HPDE6-E6E7 (cell line): ENCODE data around the gene ARHGAP29.
A peak's percentile ranks its signal among the peaks of the same experiment; 100 is the strongest.

Experiments
- DNase-seq: peaks from one replicate; pipeline ENCODE4 v3.0.0; 2011; ENCODE audit warnings: missing footprints; ENCODE audit errors: extremely low spot score

ARHGAP29 gene

DNA sequence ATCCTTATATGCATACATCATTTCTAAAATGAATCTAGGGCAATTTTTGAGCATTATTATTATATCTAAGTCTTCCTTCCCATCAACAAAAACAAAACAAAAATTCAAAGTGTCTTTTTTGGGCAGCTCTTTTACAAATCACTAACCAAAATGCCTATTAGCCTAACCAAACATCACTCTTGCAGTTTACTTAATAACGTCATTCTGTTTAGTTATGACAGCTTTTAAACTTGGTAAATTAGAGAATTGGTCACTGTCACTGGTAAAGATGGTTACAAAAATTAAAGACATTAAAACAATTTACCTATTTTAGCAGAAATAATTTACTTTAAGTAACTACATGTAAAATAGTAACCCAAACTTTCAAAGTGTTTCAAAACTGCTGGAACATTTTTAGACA is 2.8 kb downstream of the ARHGAP29 start:
- DNase-seq = no peak

DNA sequence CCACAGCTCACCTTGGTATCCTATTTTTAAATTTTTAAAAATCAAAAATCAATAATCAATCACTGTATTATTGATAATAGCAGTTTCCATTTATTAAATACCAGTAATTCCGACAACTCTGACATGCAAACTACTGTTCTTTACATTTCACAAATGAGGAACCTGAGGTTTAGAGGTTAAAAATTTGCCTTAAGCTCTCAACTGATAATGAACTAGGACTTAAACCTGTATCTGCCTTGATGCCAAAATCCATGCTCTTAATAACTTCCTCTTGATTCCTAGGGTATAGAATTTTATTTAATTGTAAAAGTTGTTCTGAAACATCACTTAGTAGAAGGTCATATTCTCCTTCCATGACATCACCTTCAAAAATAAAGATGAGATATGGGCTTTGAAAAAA is 5.6 kb downstream of the ARHGAP29 start:
- DNase-seq = no peak

DNA sequence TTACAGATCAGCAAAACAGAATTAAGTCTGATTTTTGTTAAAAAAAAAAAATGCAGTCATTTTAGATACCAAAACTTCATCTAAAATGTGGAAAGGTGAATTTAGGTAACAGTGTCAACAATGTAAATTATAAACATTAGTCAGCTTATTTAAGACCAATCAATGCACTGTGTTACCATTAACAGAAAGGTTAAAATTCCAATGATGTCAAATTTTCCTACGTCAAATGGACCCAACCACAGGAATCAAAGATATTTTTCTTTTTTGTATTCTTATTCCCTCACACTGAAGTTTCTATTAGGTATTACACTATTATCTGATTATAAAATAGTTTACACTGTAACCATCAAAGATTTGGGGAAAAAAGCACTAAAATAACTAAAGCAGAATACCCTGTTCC is 6.5 kb downstream of the ARHGAP29 start:
- DNase-seq = no peak

DNA sequence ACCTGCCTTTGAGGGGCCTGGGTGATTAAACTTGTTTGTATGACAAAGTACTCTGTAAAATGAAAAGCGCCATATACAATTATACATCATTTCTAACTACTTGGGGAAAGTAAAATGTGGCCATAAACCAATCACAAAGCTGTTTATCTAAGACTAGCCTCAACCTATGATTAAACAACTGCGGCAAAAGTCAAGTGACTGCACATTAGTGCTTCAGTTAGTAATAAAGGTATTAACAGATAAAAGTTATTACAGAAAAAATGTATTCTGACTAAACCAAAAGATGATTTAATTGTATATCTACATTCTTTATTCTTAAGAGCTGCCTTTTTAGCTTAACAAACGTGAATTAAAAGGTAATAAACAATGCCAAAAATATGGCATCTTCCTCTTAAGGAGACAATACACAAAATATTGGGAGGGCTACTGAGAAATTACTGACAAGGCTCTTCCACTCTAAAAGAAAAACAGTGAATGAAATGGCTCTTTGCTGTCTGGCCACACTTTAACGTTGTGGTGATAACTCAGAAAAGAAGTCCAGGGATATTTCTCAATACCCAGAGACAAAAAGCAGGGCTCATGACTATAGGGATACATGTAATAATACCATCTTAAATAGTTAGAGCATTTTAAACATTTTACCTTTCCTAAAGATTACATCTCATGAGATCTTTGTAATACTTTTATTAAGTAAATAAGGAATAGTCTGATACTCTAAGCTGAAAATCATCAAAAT is 8.6 kb downstream of the ARHGAP29 start:
- DNase-seq = no peak

DNA sequence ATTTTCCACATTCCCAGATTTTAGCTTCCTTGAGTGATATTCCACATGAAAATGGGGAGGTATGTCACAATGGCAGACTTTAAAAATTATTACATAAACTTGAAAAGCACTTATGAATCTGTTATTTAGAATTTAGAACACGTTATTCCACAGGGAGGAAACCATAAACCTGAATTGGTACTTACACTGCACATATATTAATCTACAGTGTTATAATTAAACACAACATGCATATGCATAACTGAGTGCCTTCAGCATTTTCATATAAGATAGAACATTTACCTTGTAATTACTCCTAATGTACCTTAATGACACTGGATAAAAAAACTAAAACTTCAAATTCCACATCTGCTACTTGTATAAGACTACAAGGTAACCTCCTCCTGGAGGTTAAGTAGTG is 9.8 kb downstream of the ARHGAP29 start:
- no peak for DNase-seq

- no peak for DNase-seq
Measured at GRCh38 chr1:94225845-94226244, 11.5 kb downstream of the ARHGAP29 start.

GRCh38 chr1:94218332-94218731 is 19.1 kb downstream of the ARHGAP29 start:
- no peak for DNase-seq

GRCh38 chr1:94215955-94216354 is 21.4 kb downstream of the ARHGAP29 start:
- no peak for DNase-seq

DNA sequence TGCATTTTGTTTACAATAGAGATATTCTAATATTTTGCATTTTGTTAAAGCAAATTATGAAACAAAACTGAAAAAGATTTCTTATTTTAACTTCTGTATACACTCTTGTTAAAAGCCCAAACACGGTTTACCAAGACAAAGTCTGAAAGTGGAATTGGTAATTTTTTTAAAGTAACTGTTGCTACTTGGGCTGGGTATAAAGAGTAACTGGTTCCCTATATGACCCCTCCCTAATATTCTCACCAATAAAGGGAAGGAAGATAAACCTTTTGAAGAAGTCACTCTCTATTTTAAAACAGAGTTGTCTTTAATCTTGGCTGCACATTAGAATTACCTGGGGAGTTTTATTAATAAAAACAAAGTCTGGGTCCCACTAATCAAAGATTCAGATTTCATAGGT is 27.4 kb downstream of the ARHGAP29 start:
- DNase-seq = no peak

DNA sequence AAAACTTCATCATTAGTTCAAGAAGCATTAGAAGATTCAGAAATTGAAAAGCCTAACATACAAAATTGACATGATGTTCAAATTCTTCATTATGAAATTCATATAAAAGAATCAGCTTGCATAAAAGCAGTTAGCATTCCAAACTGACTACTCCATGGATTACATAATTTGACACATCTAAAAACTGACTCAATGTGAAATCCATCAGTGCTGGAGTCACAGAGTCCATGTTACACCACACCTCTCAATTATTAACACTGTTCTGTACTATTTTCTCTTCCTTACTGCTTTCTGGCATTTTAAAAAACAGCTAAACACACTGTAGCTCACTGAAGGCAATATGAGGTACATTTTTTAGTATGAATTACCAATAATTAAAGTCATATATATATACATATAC is 28.0 kb downstream of the ARHGAP29 start:
- peak; percentile 13 for DNase-seq

GRCh38 chr1:94207695-94208094 is 29.7 kb downstream of the ARHGAP29 start:
- no peak for DNase-seq

DNA sequence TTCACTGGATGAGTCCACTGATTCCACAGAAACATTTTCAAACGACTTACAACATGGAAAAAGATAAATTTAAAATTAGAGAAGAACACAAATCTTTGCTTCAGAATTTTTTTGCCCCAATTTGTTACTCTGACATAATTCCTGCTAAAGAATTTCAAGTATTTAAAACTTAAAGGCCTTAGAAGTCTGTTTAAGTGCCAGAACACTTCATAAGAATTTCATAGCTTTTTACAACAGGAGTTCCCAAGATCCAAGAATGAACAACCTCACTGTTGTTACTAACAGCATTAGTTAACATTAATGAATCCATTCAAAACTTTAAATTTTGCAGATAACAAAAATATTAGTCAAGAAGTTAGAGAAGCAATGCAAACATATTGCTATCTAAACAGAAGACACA is 31.7 kb downstream of the ARHGAP29 start:
- no peak for DNase-seq

- DNase-seq = no peak
Measured at GRCh38 chr1:94202241-94202640, 35.1 kb downstream of the ARHGAP29 start.

DNA sequence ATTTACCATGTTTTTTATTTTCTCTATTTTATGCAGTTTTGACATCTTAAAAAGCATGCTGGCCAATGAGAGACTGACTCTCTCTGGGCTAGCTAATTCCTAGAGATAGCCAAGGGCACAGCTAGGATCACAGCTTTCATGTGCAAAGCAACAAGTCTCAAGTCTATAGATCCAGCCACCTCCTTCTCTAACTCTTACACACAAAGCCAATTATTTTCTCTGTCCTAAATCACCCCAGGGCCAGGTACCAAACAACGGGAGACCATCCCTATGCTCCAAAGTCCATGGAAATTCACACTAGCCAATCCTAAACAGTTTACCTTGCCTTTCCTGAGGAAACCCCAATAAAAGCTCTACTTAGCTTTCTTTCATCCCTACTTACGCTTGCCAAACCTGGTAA is 38.0 kb downstream of the ARHGAP29 start:
- no peak for DNase-seq

- DNase-seq = no peak
Measured at GRCh38 chr1:94194079-94194865, 43.1 kb downstream of the ARHGAP29 start.

DNA sequence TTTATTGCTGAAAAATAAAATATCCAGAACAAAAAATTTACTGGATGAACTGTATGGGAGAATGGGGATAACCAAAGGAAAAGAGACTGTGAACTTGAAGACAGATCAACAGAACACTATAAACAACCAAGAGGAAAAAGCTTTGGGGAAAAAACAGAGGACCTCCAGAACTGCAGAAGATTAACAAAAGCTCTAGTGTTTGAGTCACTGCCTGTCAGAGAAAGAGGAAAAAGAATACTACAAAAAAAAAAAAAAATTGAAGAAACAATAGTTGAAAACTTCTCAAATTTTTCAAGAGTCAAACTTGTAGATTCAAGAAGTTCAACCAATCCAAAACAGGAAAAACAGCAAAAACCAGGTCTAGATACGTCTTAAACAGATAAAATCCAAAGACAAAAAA is 44.3 kb downstream of the ARHGAP29 start:
- DNase-seq = no peak

DNA sequence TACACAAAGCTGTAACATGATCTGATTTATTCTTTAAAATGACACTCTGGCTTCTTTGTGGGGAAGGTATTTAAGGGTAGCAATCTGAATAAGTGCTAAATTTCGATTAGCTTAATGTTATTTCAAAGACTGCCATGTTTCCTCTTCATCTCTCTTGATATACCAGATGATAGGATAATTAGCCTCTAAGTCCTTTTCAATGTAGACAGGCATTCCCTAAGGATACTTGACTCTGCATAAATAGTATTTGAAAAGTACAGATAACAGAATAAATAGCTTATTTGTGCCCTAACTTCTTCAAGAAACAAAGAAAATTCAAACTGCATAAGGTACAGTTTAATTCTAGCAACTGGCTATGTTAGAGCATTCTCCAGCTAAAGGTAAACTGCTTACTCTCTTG is 46.2 kb downstream of the ARHGAP29 start:
- no peak for DNase-seq

- no peak for DNase-seq
Measured at GRCh38 chr1:94186946-94187345, 50.4 kb downstream of the ARHGAP29 start.

DNA sequence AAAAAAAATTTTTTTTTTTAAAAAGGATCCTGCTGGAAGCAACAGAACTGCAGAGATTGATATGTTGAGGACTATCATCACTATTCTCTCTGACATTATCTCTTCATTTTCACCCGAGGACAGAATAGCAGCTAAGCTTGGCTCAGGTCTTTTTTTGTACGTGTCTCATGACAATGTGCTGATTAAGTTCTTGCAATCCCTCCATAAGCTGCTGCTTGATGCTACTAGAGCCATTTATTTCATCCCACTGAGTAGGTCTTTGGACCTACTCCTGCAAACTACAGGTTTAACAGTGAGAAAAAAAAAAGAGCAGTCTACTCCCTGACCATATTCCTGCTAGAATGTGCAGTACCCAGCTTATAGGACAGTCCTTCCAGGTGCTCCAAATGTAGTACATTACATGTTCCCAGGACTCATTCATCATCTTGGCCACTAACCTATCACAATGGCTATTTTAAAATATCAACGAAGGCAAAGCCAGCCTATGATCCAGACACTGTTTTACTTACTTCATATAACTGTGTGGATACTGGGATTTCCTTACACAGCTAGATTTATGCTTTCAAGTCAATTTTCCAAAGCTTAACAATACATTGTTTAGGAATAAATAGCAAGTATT is 54.1 kb downstream of the ARHGAP29 start:
- DNase-seq = no peak

DNA sequence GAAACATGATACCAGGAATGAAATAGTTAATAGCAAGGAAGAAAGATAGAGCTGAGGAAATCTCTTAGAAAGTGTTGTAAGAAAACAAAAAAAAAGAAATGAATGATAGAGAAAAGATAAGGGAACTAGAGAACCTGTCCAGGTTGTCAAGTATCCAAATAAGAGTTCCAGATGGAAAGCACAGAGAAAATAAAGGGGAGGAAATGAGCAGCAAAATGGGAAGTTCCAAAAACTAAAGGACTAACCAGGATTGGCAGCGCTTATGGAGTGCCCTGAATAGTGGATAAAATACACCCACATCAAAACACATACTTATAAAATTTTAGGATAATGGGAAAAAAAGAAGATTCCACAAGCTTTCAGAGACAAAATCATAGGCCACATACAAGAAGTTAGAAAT is 55.2 kb downstream of the ARHGAP29 start:
- DNase-seq = no peak

DNA sequence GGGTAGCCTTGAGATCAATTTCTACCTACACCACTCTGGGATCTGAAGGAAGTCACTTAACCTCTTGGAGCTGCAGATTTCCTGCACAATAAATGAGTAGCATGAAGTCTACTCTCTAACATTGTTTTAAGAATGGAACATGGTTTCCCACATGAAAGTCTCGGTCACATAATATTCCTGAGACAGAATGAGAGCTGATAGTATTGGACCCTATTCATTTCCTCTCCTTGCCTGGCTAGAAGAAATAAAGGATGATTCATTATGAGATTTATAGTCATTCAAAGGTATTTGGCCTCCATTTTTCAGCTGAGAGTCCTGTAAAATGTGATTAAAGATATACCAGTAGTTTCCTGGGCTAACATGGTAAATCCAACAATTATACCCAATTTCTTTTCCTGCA is 56.7 kb downstream of the ARHGAP29 start:
- DNase-seq = no peak

DNA sequence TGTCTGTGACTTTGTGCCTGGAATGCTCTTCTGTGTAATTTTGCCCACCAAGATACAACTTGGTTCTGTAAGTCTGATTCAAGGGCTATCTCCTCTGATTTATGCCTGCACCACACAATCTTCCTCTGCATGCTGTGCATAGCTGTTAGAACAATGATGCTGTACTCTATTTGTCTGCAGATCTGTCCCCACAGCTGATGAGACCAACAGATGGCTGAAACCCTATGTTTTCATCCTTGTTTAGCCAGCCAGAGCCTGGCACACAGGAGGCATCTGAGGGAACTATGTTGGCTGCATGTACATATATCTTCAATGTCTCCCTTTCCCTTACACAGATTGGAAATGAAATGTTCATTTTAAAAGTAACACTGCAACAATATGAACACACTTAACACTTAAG is 58.5 kb downstream of the ARHGAP29 start:
- DNase-seq = no peak

- no peak for DNase-seq
Measured at GRCh38 chr1:94169126-94169525, 68.3 kb downstream of the ARHGAP29 start.
